ENCODE results near the gene DYNLT1. TPM values are rescaled to one million over a fixed set of nuclear protein-coding genes. Genes with fewer than 3 reads are reported as not detected.
A peak's percentile ranks its signal among the peaks of the same experiment; 100 is the strongest.
"Not testable (repeated sequence)": the region's sequence is repeated elsewhere in the genome, so short reads cannot be mapped to it uniquely, and the experiment has no call there.

Gene DYNLT1
- total RNA-seq, 6 experiments from 2014 or later, result 163 to 185 (median 170) TPM

- Mint-ChIP-seq H3K4me3 (peak overlapping the region; percentile 72; the same call in 1 of the 2 replicates), H3K27me3 (ENCODE audit: insufficient read depth) (no peaks in the 10 kb centered on the region), H3K4me1 (ENCODE audit: low read depth) (peaks cover 20% of the 10 kb centered on the region), H3K9me3 (no peaks in the 10 kb centered on the region), H3K36me3 (ENCODE audit: low read depth) (no peaks in the 10 kb centered on the region), H3K27ac (no peak overlapping the region; the same call in 1 of the 2 replicates)
- DNase-seq, result no peak
- no peak for TF ChIP-seq CTCF (IDR thresholded peaks at IDR 0.05)
Measured at GRCh38 chr6:158662607-158662953, 18.0 kb upstream of the DYNLT1 start.

- H3K27me3 Mint-ChIP-seq (ENCODE audit: insufficient read depth), result no peaks in the 10 kb centered on the region
- H3K4me1 Mint-ChIP-seq (ENCODE audit: low read depth), result peaks cover 34% of the 10 kb centered on the region
- no peak for DNase-seq
- H3K36me3 Mint-ChIP-seq (ENCODE audit: low read depth), result no peaks in the 10 kb centered on the region
- no peak for TF ChIP-seq CTCF (IDR thresholded peaks at IDR 0.05)
- H3K27ac Mint-ChIP-seq, result no peak overlapping the region
- H3K4me3 Mint-ChIP-seq, result no peak overlapping the region
- no peaks in the 10 kb centered on the region for H3K9me3 Mint-ChIP-seq
Measured at GRCh38 chr6:158661156-158661685, 16.7 kb upstream of the DYNLT1 start.

GRCh38 chr6:158660333-158660754, 15.8 kb upstream of the DYNLT1 start:
- DNase-seq, result no peak
- peak; percentile 76 for TF ChIP-seq CTCF (IDR thresholded peaks at IDR 0.05)
- no peaks in the 10 kb centered on the region for H3K36me3 Mint-ChIP-seq (ENCODE audit: low read depth)
- no peaks in the 10 kb centered on the region for H3K9me3 Mint-ChIP-seq
- peaks cover 42% of the 10 kb centered on the region for H3K4me1 Mint-ChIP-seq (ENCODE audit: low read depth)
- no peak overlapping the region for H3K4me3 Mint-ChIP-seq
- no peaks in the 10 kb centered on the region for H3K27me3 Mint-ChIP-seq (ENCODE audit: insufficient read depth)
- no peak overlapping the region for H3K27ac Mint-ChIP-seq

- peak; percentile 71 for DNase-seq
- H3K4me1 Mint-ChIP-seq (ENCODE audit: low read depth), result peaks cover 53% of the 10 kb centered on the region
- not testable (repeated sequence) for H3K36me3 Mint-ChIP-seq (ENCODE audit: low read depth); H3K27me3 Mint-ChIP-seq (ENCODE audit: insufficient read depth); H3K9me3 Mint-ChIP-seq
- H3K27ac Mint-ChIP-seq, result peak overlapping the region; percentile 71
- peak overlapping the region; percentile 47; the same call in 1 of the 2 replicates for H3K4me3 Mint-ChIP-seq
Measured at GRCh38 chr6:158656986-158657385, 12.4 kb upstream of the DYNLT1 start.

GRCh38 chr6:158655569-158656450, 11.3 kb upstream of the DYNLT1 start:
- Mint-ChIP-seq H3K4me1 (ENCODE audit: low read depth) (peaks cover 53% of the 10 kb centered on the region), H3K27ac (peak overlapping the region; percentile 96), H3K9me3 (no peaks in the 10 kb centered on the region), H3K4me3 (peak overlapping the region; percentile 79), H3K36me3 (ENCODE audit: low read depth) (peaks cover 7% of the 10 kb centered on the region; the same call in 1 of the 2 replicates), H3K27me3 (ENCODE audit: insufficient read depth) (no peaks in the 10 kb centered on the region; the same call in 1 of the 2 replicates)
- no peak for TF ChIP-seq CTCF (IDR thresholded peaks at IDR 0.05)
- no peak for DNase-seq

- H3K27ac Mint-ChIP-seq, result peak overlapping the region; percentile 96
- H3K27me3 Mint-ChIP-seq (ENCODE audit: insufficient read depth), result no peaks in the 10 kb centered on the region; the same call in 1 of the 2 replicates
- peak; percentile 16; the same call in 1 of the 2 replicates for TF ChIP-seq CTCF (IDR thresholded peaks at IDR 0.05)
- DNase-seq, result peak; percentile 86
- H3K9me3 Mint-ChIP-seq, result no peaks in the 10 kb centered on the region
- peaks cover 7% of the 10 kb centered on the region; the same call in 1 of the 2 replicates for H3K36me3 Mint-ChIP-seq (ENCODE audit: low read depth)
- H3K4me1 Mint-ChIP-seq (ENCODE audit: low read depth), result peaks cover 51% of the 10 kb centered on the region
- H3K4me3 Mint-ChIP-seq, result peak overlapping the region; percentile 79
Measured at GRCh38 chr6:158654960-158655489, 10.5 kb upstream of the DYNLT1 start.
